HepG2 (cell line): ENCODE data around the gene SOCS7. TPM values are rescaled to one million over a fixed set of nuclear protein-coding genes. Genes with fewer than 3 reads are reported as not detected.

ENCODE experiments used
- ATAC-seq: fragments of 200-7000 bp; cut with Tn5 transposase; 3 replicates; pipeline ENCODE4 v1.9.1; 2020; ENCODE audit warnings: mild to moderate bottlenecking, moderate library complexity
- BruUV-seq: library from RNA; stranded (reverse); fragments of 400-500 nt; replicated peaks from 2 replicates; lab custom pipeline; 2021; lab: Mats Ljungman, UMichigan
- CTCF ChIA-PET: fragments of 300-600 bp; formaldehyde crosslinking; extraction: SDS; loops from one replicate; lab custom pipeline; 2021; ENCODE audit warnings: low total read pairs, inconsistent platforms, low intra/inter-chr PET ratio; lab: Yijun Ruan, JAX
- POLR2A ChIA-PET: fragments of 350-600 bp; sonication (Branson Sonifier 250); formaldehyde crosslinking; loops from one replicate; lab custom pipeline; 2020; ENCODE audit warnings: antibody characterized with exemption, inconsistent platforms; lab: Yijun Ruan, JAX
- DNase-seq: peaks from one replicate; pipeline ENCODE4 v3.0.0-alpha.2; 2015; ENCODE audit warnings: low spot score
- FAIRE-seq: peaks from 3 replicates; lab custom pipeline; 2011; peaks lifted over from hg19 to GRCh38; lab: Jason Lieb, UNC
- H2AFZ ChIP-seq: one replicate; pipeline ENCODE4 v1.6.1; 2011; ENCODE audit warnings: low read length, inconsistent platforms
- H3K27ac ChIP-seq: fragments of 300-600 bp; 3 replicates; pipeline ENCODE4 v1.8.0; 2011; ENCODE audit warnings: mixed run types, mild to moderate bottlenecking, mixed read lengths, low read length, inconsistent platforms; ENCODE audit not compliant: insufficient read depth; ENCODE audit errors: extremely low read length
- H3K27me3 ChIP-seq, 2 experiments: fragments of 200-600 bp in 1 of 2; 2 replicates in 1 of 2; 3 replicates in 1 of 2; pipeline versions ENCODE4 v1.6.0 to v1.8.0; 2011; ENCODE audit warnings: low read length in 2 of 2, mild to moderate bottlenecking in 2 of 2, moderate library complexity in 2 of 2, inconsistent platforms in 1 of 2; ENCODE audit not compliant: insufficient read depth in 2 of 2, control insufficient read depth in 1 of 2
- H3K36me3 ChIP-seq, 2 experiments: fragments of 200-600 bp in 1 of 2; replicated peaks in 1 of 2; 2 replicates in 1 of 2; 3 replicates in 1 of 2; pipeline versions ENCODE4 v1.5.1 to v1.8.0; 2011; ENCODE audit warnings: low read length in 2 of 2, inconsistent platforms in 1 of 2; ENCODE audit not compliant: insufficient read depth in 2 of 2, control insufficient read depth in 1 of 2
- H3K4me1 ChIP-seq: 2 replicates; pipeline ENCODE4 v1.5.1; 2012; ENCODE audit warnings: low read length, inconsistent platforms; ENCODE audit not compliant: insufficient read depth
- H3K4me2 ChIP-seq: 2 replicates; pipeline ENCODE4 v1.6.0; 2011; ENCODE audit warnings: low read depth, low read length, inconsistent platforms
- H3K4me3 ChIP-seq, 3 experiments: fragments of 200-600 bp in 1 of 3; sonication (generic), shearing (Covaris generic) in 1 of 3; replicated peaks in 1 of 3; 2 replicates each; pipeline ENCODE4 v1.5.1; 2011 to 2016; ENCODE audit warnings: low read length in 3 of 3, inconsistent platforms in 2 of 3, low read depth in 2 of 3, mild to moderate bottlenecking in 2 of 3, control low read depth in 1 of 3, mixed read lengths in 1 of 3; ENCODE audit not compliant: insufficient read depth in 1 of 3
- H3K79me2 ChIP-seq: one replicate; pipeline ENCODE4 v1.6.1; 2011; ENCODE audit warnings: low read length, inconsistent platforms; ENCODE audit not compliant: insufficient read depth
- H3K9ac ChIP-seq: 2 replicates; pipeline ENCODE4 v1.6.0; 2011; ENCODE audit warnings: mild to moderate bottlenecking, low read depth, low read length, inconsistent platforms; ENCODE audit not compliant: insufficient read depth
- H3K9me3 ChIP-seq: 2 replicates; pipeline ENCODE4 v1.5.1; 2012; ENCODE audit warnings: mild to moderate bottlenecking, low read length
- H4K20me1 ChIP-seq: 2 replicates; pipeline ENCODE4 v1.6.0; 2011; ENCODE audit warnings: inconsistent platforms, mild to moderate bottlenecking, low read length, moderate library complexity; ENCODE audit not compliant: insufficient read depth
- DDIT3 ChIP-seq: sonication (generic); formaldehyde crosslinking; IDR thresholded peaks from 2 replicates; pipeline ENCODE4 v1.4.0; 2020; ENCODE audit warnings: mild to moderate bottlenecking, missing genetic modification reagents
- NAIF1 ChIP-seq: sonication (generic); formaldehyde crosslinking; IDR thresholded peaks from 2 replicates; pipeline ENCODE4 v1.5.0; 2020; ENCODE audit warnings: mild to moderate bottlenecking, missing genetic modification reagents, borderline replicate concordance
- RXRB ChIP-seq: IDR thresholded peaks from 2 replicates; pipeline ENCODE4 v1.6.1; 2016; ENCODE audit warnings: borderline replicate concordance, missing genetic modification reagents, missing compliant biosample characterization
- ZFP1 ChIP-seq: IDR thresholded peaks from 2 replicates; pipeline ENCODE4 v1.6.1; 2016
- ZNF205 ChIP-seq: IDR thresholded peaks from 2 replicates; pipeline ENCODE4 v1.6.1; 2018; ENCODE audit warnings: missing biosample characterization, missing genetic modification reagents
- ZNF713 ChIP-seq: sonication (generic); formaldehyde crosslinking; IDR thresholded peaks from 2 replicates; pipeline ENCODE4 v1.4.0; 2020; ENCODE audit warnings: mild to moderate bottlenecking, missing genetic modification reagents
- whole genome bisulfite sequencing: methylation state at CpG from one replicate; pipeline ENCODE4 v1.1.6; 2017; ENCODE audit warnings: low lambda C conversion rate; 5-methylcytosine and 5-hydroxymethylcytosine counted together
- in situ Hi-C: cut with HindIII; loops from 2 replicates; pipeline ENCODE4 v1.10.0; 2017; ENCODE audit warnings: low pct_unique_long_range_greater_than_20kb; ENCODE audit not compliant: extremely low pct_ligation_motif_present
- intact Hi-C: fragments of 100-400 bp; cut with micrococcal nuclease; formaldehyde crosslinking; loops from one replicate; pipeline ENCODE4 v1.10.0; 2022; ENCODE audit not compliant: unreplicated experiment
- polyA plus RNA-seq, 8 experiments: library from polyadenylated mRNA; depleted of rRNA in 3 of 8; stranded (reverse) in 7 of 8; unstranded in 1 of 8; fragments of >200 nt; fragmentation: Illumina TruSeq in 4 of 8; extraction: Trizol in 4 of 8; gene quantifications; 2 replicates each; pipeline versions ENCODE4 v1.2.1 to v1.2.3, GENCODE V29; 2011 to 2016; ENCODE audit warnings: low read depth in 4 of 8, missing spikeins in 1 of 8, mixed read lengths in 1 of 8; ENCODE audit not compliant: insufficient read depth in 1 of 8
- total RNA-seq, 5 experiments: library from RNA; depleted of rRNA; stranded (reverse); fragments of >200 nt; fragmentation: Illumina TruSeq; extraction: Trizol; gene quantifications; 2 replicates each; pipeline ENCODE4 v1.2.3, GENCODE V29; 2016; ENCODE audit warnings: low read depth in 1 of 5
- TF ChIP-seq, protein P1 (sequence below): sonication (generic); formaldehyde crosslinking; IDR thresholded peaks from 2 replicates; pipeline ENCODE4 v1.9.0; 2021; ENCODE audit warnings: mild to moderate bottlenecking, missing genetic modification reagents

Gene SOCS7
- total and polyA plus RNA-seq, 2 of the 13 experiments (the other 11 are each of a cell fraction or from before 2014, with no cell fraction given): 19.2 to 24.2 TPM

DNA sequence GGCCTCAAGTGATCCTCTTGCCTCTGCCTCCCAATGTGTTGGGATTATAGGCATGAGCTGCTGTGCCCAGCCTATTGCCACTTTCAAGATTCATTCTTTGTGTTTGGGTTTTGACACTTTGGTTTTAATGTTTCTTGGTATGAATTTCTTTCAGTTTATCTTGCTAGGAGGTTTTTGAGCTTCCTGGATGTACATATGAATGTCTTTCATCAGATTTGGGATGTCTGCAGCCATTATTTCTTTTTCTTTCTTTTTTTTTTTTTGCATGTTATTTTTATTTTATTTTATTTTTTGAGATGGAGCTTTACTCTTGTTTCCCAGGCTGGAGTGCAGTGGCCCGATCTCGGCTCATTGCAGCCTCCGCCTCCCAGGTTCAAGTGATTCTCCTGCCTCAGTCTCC lies 36.1 kb upstream of the SOCS7 start:
- H3K4me2 ChIP-seq: no peak overlapping the region
- FAIRE-seq (no peak), ATAC-seq (no peak), DNase-seq (no peak)
- no peak overlapping the region for H3K9ac ChIP-seq
- no peak overlapping the region for H3K4me3 ChIP-seq
- no peaks in the 10 kb centered on the region for H4K20me1 ChIP-seq
- CTCF ChIA-PET: no interaction called here
- BruUV-seq: no TSS peak
- in situ Hi-C loops (no loop called here), intact Hi-C loops (no loop called here)
- H3K27me3 ChIP-seq: no peaks in the 10 kb centered on the region
- H2AFZ ChIP-seq: no peak overlapping the region
- no peak overlapping the region for H3K27ac ChIP-seq
- WGBS: 66% methylated on average over 3 of the region's 3 CpGs
- H3K79me2 ChIP-seq: no peaks in the 10 kb centered on the region
- POLR2A ChIA-PET: interaction anchor here (0.8 to 1.8 kb wide), 2 partner anchors 8 to 10 kb away, joined by 3 to 4 read pairs; no protein-coding TSS in a partner anchor
- no peaks in the 10 kb centered on the region for H3K4me1 ChIP-seq
- peaks cover 12 to 36% of the 10 kb centered on the region in 2 experiments for H3K36me3 ChIP-seq
- H3K9me3 ChIP-seq: no peaks in the 10 kb centered on the region
- TF ChIP-seq, protein P1, sequence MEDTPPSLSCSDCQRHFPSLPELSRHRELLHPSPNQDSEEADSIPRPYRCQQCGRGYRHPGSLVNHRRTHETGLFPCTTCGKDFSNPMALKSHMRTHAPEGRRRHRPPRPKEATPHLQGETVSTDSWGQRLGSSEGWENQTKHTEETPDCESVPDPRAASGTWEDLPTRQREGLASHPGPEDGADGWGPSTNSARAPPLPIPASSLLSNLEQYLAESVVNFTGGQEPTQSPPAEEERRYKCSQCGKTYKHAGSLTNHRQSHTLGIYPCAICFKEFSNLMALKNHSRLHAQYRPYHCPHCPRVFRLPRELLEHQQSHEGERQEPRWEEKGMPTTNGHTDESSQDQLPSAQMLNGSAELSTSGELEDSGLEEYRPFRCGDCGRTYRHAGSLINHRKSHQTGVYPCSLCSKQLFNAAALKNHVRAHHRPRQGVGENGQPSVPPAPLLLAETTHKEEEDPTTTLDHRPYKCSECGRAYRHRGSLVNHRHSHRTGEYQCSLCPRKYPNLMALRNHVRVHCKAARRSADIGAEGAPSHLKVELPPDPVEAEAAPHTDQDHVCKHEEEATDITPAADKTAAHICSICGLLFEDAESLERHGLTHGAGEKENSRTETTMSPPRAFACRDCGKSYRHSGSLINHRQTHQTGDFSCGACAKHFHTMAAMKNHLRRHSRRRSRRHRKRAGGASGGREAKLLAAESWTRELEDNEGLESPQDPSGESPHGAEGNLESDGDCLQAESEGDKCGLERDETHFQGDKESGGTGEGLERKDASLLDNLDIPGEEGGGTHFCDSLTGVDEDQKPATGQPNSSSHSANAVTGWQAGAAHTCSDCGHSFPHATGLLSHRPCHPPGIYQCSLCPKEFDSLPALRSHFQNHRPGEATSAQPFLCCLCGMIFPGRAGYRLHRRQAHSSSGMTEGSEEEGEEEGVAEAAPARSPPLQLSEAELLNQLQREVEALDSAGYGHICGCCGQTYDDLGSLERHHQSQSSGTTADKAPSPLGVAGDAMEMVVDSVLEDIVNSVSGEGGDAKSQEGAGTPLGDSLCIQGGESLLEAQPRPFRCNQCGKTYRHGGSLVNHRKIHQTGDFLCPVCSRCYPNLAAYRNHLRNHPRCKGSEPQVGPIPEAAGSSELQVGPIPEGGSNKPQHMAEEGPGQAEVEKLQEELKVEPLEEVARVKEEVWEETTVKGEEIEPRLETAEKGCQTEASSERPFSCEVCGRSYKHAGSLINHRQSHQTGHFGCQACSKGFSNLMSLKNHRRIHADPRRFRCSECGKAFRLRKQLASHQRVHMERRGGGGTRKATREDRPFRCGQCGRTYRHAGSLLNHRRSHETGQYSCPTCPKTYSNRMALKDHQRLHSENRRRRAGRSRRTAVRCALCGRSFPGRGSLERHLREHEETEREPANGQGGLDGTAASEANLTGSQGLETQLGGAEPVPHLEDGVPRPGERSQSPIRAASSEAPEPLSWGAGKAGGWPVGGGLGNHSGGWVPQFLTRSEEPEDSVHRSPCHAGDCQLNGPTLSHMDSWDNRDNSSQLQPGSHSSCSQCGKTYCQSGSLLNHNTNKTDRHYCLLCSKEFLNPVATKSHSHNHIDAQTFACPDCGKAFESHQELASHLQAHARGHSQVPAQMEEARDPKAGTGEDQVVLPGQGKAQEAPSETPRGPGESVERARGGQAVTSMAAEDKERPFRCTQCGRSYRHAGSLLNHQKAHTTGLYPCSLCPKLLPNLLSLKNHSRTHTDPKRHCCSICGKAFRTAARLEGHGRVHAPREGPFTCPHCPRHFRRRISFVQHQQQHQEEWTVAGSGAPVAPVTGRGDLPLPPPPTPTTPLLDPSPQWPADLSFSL (CRISPR knock-in tag): no peak
- TF ChIP-seq RXRB (CRISPR knock-in tag): no peak
- no peak for TF ChIP-seq ZNF713 (CRISPR knock-in tag)
- no peak for TF ChIP-seq ZNF205 (CRISPR knock-in tag)
- TF ChIP-seq NAIF1 (CRISPR knock-in tag): no peak
- no peak for TF ChIP-seq DDIT3
- TF ChIP-seq ZFP1: no peak
